GM10266 (cell line): ENCODE measurements around the gene RNASE7.

Experiments used
- DNase-seq: peaks from one replicate; pipeline ENCODE4 v3.0.0; 2012; ENCODE audit errors: extremely low spot score
- TF ChIP-seq, protein P1 (sequence below): IDR thresholded peaks from 2 replicates; pipeline ENCODE4 v1.5.1; 2012; ENCODE audit warnings: mild to moderate bottlenecking, low read depth; ENCODE audit not compliant: control insufficient read depth, insufficient read depth; ENCODE audit errors: missing control alignments

Gene RNASE7

DNA sequence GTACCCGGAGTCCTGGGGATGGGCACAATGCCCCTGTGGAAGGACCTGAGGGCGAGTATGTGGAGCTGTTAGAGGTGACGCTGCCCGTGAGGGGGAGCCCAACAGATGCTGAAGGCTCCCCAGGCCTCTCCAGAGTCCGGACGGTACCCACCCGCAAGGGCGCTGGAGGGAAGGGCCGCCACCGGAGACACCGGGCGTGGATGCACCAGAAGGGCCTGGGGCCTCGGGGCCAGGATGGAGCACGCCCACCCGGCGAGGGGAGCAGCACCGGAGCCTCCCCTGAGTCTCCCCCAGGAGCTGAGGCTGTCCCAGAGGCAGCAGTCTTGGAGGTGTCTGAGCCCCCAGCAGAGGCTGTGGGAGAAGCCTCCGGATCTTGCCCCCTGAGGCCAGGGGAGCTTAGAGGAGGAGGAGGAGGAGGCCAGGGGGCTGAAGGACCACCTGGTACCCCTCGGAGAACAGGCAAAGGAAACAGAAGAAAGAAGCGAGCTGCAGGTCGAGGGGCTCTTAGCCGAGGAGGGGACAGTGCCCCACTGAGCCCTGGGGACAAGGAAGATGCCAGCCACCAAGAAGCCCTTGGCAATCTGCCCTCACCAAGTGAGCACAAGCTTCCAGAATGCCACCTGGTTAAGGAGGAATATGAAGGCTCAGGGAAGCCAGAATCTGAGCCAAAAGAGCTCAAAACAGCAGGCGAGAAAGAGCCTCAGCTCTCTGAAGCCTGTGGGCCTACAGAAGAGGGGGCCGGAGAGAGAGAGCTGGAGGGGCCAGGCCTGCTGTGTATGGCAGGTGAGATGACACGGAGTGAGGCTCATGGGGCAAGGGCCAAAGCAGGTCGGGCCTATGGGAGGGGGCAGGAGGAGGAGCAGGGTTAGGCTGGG lies 32.5 kb downstream of the RNASE7 start:
- TF ChIP-seq, protein P1, sequence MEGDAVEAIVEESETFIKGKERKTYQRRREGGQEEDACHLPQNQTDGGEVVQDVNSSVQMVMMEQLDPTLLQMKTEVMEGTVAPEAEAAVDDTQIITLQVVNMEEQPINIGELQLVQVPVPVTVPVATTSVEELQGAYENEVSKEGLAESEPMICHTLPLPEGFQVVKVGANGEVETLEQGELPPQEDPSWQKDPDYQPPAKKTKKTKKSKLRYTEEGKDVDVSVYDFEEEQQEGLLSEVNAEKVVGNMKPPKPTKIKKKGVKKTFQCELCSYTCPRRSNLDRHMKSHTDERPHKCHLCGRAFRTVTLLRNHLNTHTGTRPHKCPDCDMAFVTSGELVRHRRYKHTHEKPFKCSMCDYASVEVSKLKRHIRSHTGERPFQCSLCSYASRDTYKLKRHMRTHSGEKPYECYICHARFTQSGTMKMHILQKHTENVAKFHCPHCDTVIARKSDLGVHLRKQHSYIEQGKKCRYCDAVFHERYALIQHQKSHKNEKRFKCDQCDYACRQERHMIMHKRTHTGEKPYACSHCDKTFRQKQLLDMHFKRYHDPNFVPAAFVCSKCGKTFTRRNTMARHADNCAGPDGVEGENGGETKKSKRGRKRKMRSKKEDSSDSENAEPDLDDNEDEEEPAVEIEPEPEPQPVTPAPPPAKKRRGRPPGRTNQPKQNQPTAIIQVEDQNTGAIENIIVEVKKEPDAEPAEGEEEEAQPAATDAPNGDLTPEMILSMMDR = no peak
- DNase-seq = peak; percentile 21

DNA sequence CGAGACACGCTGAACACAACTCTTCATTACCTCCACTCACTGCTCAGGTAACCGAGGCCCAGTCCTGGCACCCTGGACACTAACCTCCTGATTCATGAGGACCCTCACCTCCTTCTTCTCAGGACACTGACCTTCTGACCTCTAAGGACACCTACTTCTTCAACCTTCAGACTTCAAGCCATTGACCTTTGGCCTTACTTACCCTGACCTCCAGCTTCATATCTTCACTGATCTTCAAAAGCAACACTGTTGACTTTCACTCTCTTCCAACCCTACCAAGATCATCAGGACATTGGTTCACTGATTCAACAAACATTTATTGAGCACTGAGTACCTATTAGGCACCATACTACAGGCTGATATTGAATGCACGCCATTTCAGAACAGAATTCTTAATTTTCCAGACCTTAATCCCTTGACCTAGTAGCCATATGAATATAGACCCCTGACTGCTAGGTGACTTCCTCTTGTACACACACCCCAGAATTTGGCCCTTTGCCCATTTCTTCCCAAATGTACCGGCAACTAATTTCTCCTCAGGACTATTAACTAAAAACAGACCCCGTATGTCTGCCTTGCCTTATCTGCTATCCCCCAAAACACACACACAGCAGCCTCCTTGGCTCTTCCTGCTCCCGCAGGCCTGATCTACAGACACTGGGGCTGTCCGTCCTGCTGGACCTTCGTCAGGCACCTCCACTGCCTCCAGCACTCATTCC lies 33.7 kb downstream of the RNASE7 start:
- TF ChIP-seq, protein P1 = no peak
- DNase-seq = no peak

DNA sequence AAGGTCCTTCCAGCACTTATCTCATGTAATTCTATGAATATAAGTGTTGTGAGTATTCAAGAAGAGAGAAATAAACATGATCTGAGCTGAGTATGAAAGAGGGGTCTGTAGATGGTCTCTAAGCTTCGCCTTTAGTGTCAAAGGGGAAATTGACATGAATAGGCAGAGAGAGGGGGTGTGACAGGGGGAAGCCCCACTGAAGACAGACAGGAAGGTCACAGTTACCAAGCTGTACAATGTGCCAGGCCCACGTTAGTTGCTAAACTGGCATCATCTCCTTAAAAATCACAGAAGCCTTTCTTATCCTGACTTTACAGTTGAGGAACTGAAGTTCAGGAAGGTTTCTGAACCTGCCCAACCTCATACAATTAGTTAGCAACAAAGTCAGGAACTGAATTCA lies 35.5 kb downstream of the RNASE7 start:
- no peak for DNase-seq
- TF ChIP-seq, protein P1 = no peak

DNA sequence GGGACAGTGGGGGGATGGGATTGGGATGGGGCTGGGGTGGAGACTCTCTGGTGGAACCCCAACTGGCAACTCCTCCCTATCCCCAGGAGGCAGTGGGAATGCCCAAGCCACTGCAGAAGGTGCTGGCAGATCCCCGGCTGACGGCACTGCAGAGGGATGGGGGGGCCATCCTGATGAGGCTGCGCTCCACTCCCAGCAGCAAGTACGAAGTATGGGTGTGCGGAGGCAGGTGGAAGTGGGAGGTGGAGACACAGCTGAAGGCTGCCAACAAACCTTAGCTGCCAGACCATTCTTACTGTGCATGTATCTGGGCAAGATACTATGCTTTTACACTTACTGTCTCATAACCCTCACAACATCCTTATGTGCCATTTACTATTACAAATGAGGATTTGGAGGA lies 36.1 kb downstream of the RNASE7 start:
- TF ChIP-seq, protein P1 = no peak
- DNase-seq = no peak

DNA sequence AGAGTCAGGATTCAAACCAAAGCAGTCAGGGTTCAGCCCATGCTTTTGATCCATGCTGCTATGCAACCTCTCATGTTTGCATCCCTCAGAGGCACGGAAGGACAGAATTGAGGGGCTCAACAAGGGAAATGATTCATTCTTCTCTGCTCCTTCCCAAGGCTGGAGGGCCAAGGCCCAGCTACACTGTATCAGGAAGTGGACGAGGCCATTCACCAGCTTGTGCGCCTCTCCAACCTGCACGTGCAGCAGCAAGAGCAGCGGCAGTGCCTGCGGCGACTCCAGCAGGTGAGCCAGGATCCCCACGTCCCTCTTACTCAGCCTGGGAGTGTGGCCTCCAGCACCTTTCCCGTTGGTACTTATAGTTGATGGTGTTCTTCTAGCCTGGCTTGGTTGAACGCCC lies 36.6 kb downstream of the RNASE7 start:
- DNase-seq = no peak
- TF ChIP-seq, protein P1 = no peak

DNA sequence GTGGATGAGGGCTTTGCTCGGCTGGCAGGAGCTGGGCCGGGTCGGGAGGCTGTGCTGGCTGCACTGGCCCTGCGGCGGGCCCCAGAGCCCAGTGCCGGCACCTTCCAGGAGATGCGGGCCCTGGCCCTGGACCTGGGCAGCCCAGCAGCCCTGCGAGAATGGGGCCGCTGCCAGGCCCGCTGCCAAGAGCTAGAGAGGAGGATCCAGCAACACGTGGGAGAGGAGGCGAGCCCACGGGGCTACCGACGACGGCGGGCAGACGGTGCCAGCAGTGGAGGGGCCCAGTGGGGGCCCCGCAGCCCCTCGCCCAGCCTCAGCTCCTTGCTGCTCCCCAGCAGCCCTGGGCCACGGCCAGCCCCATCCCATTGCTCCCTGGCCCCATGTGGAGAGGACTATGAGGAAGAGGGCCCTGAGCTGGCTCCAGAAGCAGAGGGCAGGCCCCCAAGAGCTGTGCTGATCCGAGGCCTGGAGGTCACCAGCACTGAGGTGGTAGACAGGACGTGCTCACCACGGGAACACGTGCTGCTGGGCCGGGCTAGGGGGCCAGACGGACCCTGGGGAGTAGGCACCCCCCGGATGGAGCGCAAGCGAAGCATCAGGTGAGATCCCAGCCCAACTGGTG lies 39.5 kb downstream of the RNASE7 start:
- TF ChIP-seq, protein P1 = no peak
- DNase-seq = no peak
